HEK293 (cell line): Measurements from ENCODE around the gene SCART1.

Experiments
- CTCF ChIP-seq: fragments of 450-650 bp; formaldehyde crosslinking; IDR thresholded peaks from 2 replicates; pipeline ENCODE4 v1.5.1; 2016; ENCODE audit warnings: missing biosample characterization, missing genetic modification characterization
- KLF1 ChIP-seq: fragments of 450-650 bp; formaldehyde crosslinking; IDR thresholded peaks from 2 replicates; pipeline ENCODE4 v1.5.1; 2016; ENCODE audit warnings: missing biosample characterization, missing genetic modification characterization
- ZNF175 ChIP-seq: fragments of 450-650 bp; formaldehyde crosslinking; IDR thresholded peaks from 2 replicates; pipeline ENCODE4 v1.5.1; 2016; ENCODE audit warnings: missing biosample characterization, missing genetic modification characterization
- ZNF660 ChIP-seq: fragments of 450-650 bp; IDR thresholded peaks from 2 replicates; pipeline ENCODE4 v1.5.1; 2018; ENCODE audit warnings: missing biosample characterization, mild to moderate bottlenecking, missing genetic modification characterization
- ZNF664 ChIP-seq: fragments of 450-650 bp; formaldehyde crosslinking; IDR thresholded peaks from 2 replicates; pipeline ENCODE4 v1.5.1; 2016; ENCODE audit warnings: missing biosample characterization, missing genetic modification characterization
- ZSCAN16 ChIP-seq: fragments of 450-650 bp; formaldehyde crosslinking; IDR thresholded peaks from 2 replicates; pipeline ENCODE4 v1.5.1; 2016; ENCODE audit warnings: missing biosample characterization, missing genetic modification characterization

- no peak for TF ChIP-seq CTCF (tag by site-specific recombination)
- no peak for TF ChIP-seq ZNF664 (tag by site-specific recombination)
- no peak for TF ChIP-seq ZNF175
- no peak for TF ChIP-seq KLF1 (tag by site-specific recombination)
- TF ChIP-seq ZSCAN16 (tag by site-specific recombination): no peak
- no peak for TF ChIP-seq ZNF660 (tag by site-specific recombination)
These were observed 11.4 kb upstream of the SCART1 start for GRCh38 chr10:133442191-133442966.
